ENCODE measurements around the gene HORMAD1. TPM values are rescaled to one million over a fixed set of nuclear protein-coding genes. Genes with fewer than 3 reads are reported as not detected.
A peak's percentile ranks its signal among the peaks of the same experiment; 100 is the strongest.
"Not testable (repeated sequence)": the region's sequence is repeated elsewhere in the genome, so short reads cannot be mapped to it uniquely, and the experiment has no call there.

Gene HORMAD1, protein sequence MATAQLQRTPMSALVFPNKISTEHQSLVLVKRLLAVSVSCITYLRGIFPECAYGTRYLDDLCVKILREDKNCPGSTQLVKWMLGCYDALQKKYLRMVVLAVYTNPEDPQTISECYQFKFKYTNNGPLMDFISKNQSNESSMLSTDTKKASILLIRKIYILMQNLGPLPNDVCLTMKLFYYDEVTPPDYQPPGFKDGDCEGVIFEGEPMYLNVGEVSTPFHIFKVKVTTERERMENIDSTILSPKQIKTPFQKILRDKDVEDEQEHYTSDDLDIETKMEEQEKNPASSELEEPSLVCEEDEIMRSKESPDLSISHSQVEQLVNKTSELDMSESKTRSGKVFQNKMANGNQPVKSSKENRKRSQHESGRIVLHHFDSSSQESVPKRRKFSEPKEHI
- 0.57 TPM for total RNA-seq
- polyA plus RNA-seq = 0.23 TPM
- long read RNA-seq, donor 1 = 0 reads
- long read RNA-seq, donor 2 = 0 reads
- long read RNA-seq, donor 3 = 0 reads
- long read RNA-seq, donor 4 = 0 reads
- long read RNA-seq, donor 5 = 0 reads
- long read RNA-seq, donor 6 = 0 reads
- long read RNA-seq, donor 7 = 0 reads
- long read RNA-seq, donor 8 = 0 reads
- long read RNA-seq, donor 9 = 0 reads
- long read RNA-seq, donor 10 = 0 reads

- no peak for DNase-seq (ENCODE audit: low read depth in 6 of 9, low spot score in 9 of 9)
- Histone ChIP-seq H3K4me1 (ENCODE audit: control insufficient read depth in 2 of 2, insufficient read depth in 2 of 2, low read length in 2 of 2) (no peaks in the 10 kb centered on the region), H3K36me3 (ENCODE audit: control insufficient read depth in 2 of 2, insufficient read depth in 2 of 2, low read length in 1 of 2) (no peaks in the 10 kb centered on the region), H3K9me3 (ENCODE audit: control insufficient read depth in 2 of 2, insufficient read depth in 1 of 2, low read length in 1 of 2) (no peaks in the 10 kb centered on the region), H3K4me3 (ENCODE audit: low read length in 2 of 2) (no peak within 1 kb of the TSS), H3K27ac (ENCODE audit: low read depth in 1 of 2, low read length in 1 of 2) (no peak within 1 kb of the TSS), H3K27me3 (ENCODE audit: control insufficient read depth in 2 of 2, insufficient read depth in 1 of 2, low read length in 1 of 2) (no peaks in the 10 kb centered on the region)
- 98% methylated on average over 24 of the region's 24 CpGs for WGBS
These were observed at the start of gene HORMAD1 for GRCh38 chr1:150720703-150721102. HORMAD1 (minus strand) TSS chr1:150720895; CDS start chr1:150719505, 1,390 bp downstream.

DNA sequence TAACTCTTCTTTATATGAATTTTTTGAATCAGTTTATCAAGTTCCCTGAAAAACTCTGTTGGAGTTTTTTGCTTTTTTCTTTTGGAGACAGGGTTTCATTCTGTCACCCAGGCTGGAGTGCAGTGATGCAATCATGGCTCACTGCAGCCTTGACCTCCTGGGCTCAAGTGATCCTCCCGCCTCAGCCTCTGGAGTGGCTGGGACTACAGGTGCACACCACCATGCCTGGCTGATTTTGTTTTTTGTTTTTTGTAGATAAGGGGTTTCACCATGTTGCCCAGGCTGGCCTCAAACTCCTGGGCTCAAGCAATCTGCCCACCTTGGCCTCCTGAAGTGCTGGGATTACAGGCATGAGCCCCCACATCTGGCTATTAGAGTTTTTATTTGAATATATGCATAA lies 47.0 kb upstream of the HORMAD1 start:
- not testable (repeated sequence) for H3K4me3 ChIP-seq (ENCODE audit: low read length in 2 of 2); H3K27ac ChIP-seq (ENCODE audit: low read depth in 1 of 2, low read length in 1 of 2); DNase-seq (ENCODE audit: low read depth in 6 of 9, low spot score in 9 of 9); H3K27me3 ChIP-seq (ENCODE audit: control insufficient read depth in 2 of 2, insufficient read depth in 1 of 2, low read length in 1 of 2); H3K36me3 ChIP-seq (ENCODE audit: control insufficient read depth in 2 of 2, insufficient read depth in 2 of 2, low read length in 1 of 2); H3K9me3 ChIP-seq (ENCODE audit: control insufficient read depth in 2 of 2, insufficient read depth in 1 of 2, low read length in 1 of 2)
- H3K4me1 ChIP-seq (ENCODE audit: control insufficient read depth in 2 of 2, insufficient read depth in 2 of 2, low read length in 2 of 2) = peaks cover 3 to 19% of the 10 kb centered on the region in 2 donors
- 97% methylated on average over 1 of the region's 1 CpG for WGBS

- H3K9me3 ChIP-seq (ENCODE audit: control insufficient read depth in 2 of 2, insufficient read depth in 1 of 2, low read length in 1 of 2); H3K27me3 ChIP-seq (ENCODE audit: control insufficient read depth in 2 of 2, insufficient read depth in 1 of 2, low read length in 1 of 2); H3K36me3 ChIP-seq (ENCODE audit: control insufficient read depth in 2 of 2, insufficient read depth in 2 of 2, low read length in 1 of 2); DNase-seq (ENCODE audit: low read depth in 6 of 9, low spot score in 9 of 9): not testable (repeated sequence)
- H3K4me1 ChIP-seq (ENCODE audit: control insufficient read depth in 2 of 2, insufficient read depth in 2 of 2, low read length in 2 of 2) = peaks cover 3 to 14% of the 10 kb centered on the region in 2 donors
- peak overlapping the region; percentile 46 to 85 for H3K27ac ChIP-seq (ENCODE audit: low read depth in 1 of 2, low read length in 1 of 2)
- WGBS = 48% methylated on average over 1 of the region's 1 CpG
- H3K4me3 ChIP-seq (ENCODE audit: low read length in 2 of 2) = peak overlapping the region; percentile 47 to 48
These were observed 45.2 kb upstream of the HORMAD1 start for GRCh38 chr1:150765977-150766301.

- peaks cover 0 to 6% of the 10 kb centered on the region in 2 donors for H3K9me3 ChIP-seq (ENCODE audit: control insufficient read depth in 2 of 2, insufficient read depth in 1 of 2, low read length in 1 of 2)
- WGBS = 2% methylated on average over 4 of the region's 4 CpGs
- DNase-seq (ENCODE audit: low read depth in 6 of 9, low spot score in 9 of 9) = peak; percentile 9 to 75 (median 32)
- H3K27me3 ChIP-seq (ENCODE audit: control insufficient read depth in 2 of 2, insufficient read depth in 1 of 2, low read length in 1 of 2) = no peaks in the 10 kb centered on the region
- peaks cover 0 to 9% of the 10 kb centered on the region in 2 donors for H3K4me1 ChIP-seq (ENCODE audit: control insufficient read depth in 2 of 2, insufficient read depth in 2 of 2, low read length in 2 of 2)
- H3K4me3 ChIP-seq (ENCODE audit: low read length in 2 of 2) = peak within 1 kb of the TSS; percentile 47 to 48
- H3K36me3 ChIP-seq (ENCODE audit: control insufficient read depth in 2 of 2, insufficient read depth in 2 of 2, low read length in 1 of 2) = peaks cover 0 to 2% of the 10 kb centered on the region in 2 donors
- peak within 1 kb of the TSS; percentile 64 to 85 for H3K27ac ChIP-seq (ENCODE audit: low read depth in 1 of 2, low read length in 1 of 2)
These were observed 44.7 kb upstream of the HORMAD1 start, which contains the start of gene CTSS for GRCh38 chr1:150765296-150765976. CTSS (minus strand) TSS chr1:150765778; CDS start chr1:150764763, 1,015 bp downstream.

- H3K27me3 ChIP-seq (ENCODE audit: control insufficient read depth in 2 of 2, insufficient read depth in 1 of 2, low read length in 1 of 2) = no peaks in the 10 kb centered on the region
- 43% methylated on average over 2 of the region's 2 CpGs for WGBS
- peak in 1 of 9 donors; percentile 29 for DNase-seq (ENCODE audit: low read depth in 6 of 9, low spot score in 9 of 9)
- peaks cover 0 to 6% of the 10 kb centered on the region in 2 donors for H3K4me1 ChIP-seq (ENCODE audit: control insufficient read depth in 2 of 2, insufficient read depth in 2 of 2, low read length in 2 of 2)
- peaks cover 0 to 7% of the 10 kb centered on the region in 2 donors for H3K9me3 ChIP-seq (ENCODE audit: control insufficient read depth in 2 of 2, insufficient read depth in 1 of 2, low read length in 1 of 2)
- H3K36me3 ChIP-seq (ENCODE audit: control insufficient read depth in 2 of 2, insufficient read depth in 2 of 2, low read length in 1 of 2) = peaks cover 0 to 4% of the 10 kb centered on the region in 2 donors
- peak overlapping the region in 1 of 2 donors; percentile 65 for H3K27ac ChIP-seq (ENCODE audit: low read depth in 1 of 2, low read length in 1 of 2)
- H3K4me3 ChIP-seq (ENCODE audit: low read length in 2 of 2) = peak overlapping the region in 1 of 2 donors; percentile 11
These were observed 44.0 kb upstream of the HORMAD1 start for GRCh38 chr1:150764617-150765101.

- peaks cover 0 to 6% of the 10 kb centered on the region in 2 donors for H3K4me1 ChIP-seq (ENCODE audit: control insufficient read depth in 2 of 2, insufficient read depth in 2 of 2, low read length in 2 of 2)
- DNase-seq (ENCODE audit: low read depth in 6 of 9, low spot score in 9 of 9) = no peak
- no peak overlapping the region for H3K4me3 ChIP-seq (ENCODE audit: low read length in 2 of 2)
- H3K36me3 ChIP-seq (ENCODE audit: control insufficient read depth in 2 of 2, insufficient read depth in 2 of 2, low read length in 1 of 2) = peaks cover 0 to 4% of the 10 kb centered on the region in 2 donors
- WGBS = 96% methylated on average over 3 of the region's 3 CpGs
- H3K27ac ChIP-seq (ENCODE audit: low read depth in 1 of 2, low read length in 1 of 2) = no peak overlapping the region
- H3K27me3 ChIP-seq (ENCODE audit: control insufficient read depth in 2 of 2, insufficient read depth in 1 of 2, low read length in 1 of 2) = no peaks in the 10 kb centered on the region
- peaks cover 0 to 7% of the 10 kb centered on the region in 2 donors for H3K9me3 ChIP-seq (ENCODE audit: control insufficient read depth in 2 of 2, insufficient read depth in 1 of 2, low read length in 1 of 2)
These were observed 42.3 kb upstream of the HORMAD1 start for GRCh38 chr1:150763018-150763417.

DNA sequence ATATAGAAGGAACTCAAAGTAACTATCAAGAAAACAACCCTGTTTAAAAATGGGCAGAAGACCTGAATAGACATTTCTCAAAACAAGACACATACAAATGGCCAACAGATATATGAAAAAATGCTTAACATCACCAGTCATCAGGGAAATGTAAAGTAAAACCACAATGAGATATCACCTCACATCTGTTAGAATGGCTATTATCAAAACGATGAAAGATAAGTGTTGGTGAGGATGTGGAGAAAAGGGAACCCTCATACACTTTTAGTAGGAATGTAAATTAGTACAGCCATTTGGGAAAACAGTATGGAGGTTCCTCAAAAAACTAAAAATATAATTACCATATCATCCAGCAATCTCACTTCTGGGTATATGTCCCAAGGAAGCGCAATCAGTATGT lies 41.9 kb upstream of the HORMAD1 start:
- Histone ChIP-seq H3K27ac (ENCODE audit: low read depth in 1 of 2, low read length in 1 of 2) (no peak overlapping the region), H3K9me3 (ENCODE audit: control insufficient read depth in 2 of 2, insufficient read depth in 1 of 2, low read length in 1 of 2) (peaks cover 0 to 7% of the 10 kb centered on the region in 2 donors), H3K4me1 (ENCODE audit: control insufficient read depth in 2 of 2, insufficient read depth in 2 of 2, low read length in 2 of 2) (peaks cover 0 to 6% of the 10 kb centered on the region in 2 donors), H3K36me3 (ENCODE audit: control insufficient read depth in 2 of 2, insufficient read depth in 2 of 2, low read length in 1 of 2) (peaks cover 0 to 4% of the 10 kb centered on the region in 2 donors), H3K4me3 (ENCODE audit: low read length in 2 of 2) (no peak overlapping the region), H3K27me3 (ENCODE audit: control insufficient read depth in 2 of 2, insufficient read depth in 1 of 2, low read length in 1 of 2) (no peaks in the 10 kb centered on the region)
- DNase-seq (ENCODE audit: low read depth in 6 of 9, low spot score in 9 of 9) = no peak
- 58% methylated on average over 2 of the region's 2 CpGs for WGBS

GRCh38 chr1:150761801-150762200 lies 41.1 kb upstream of the HORMAD1 start:
- Histone ChIP-seq H3K9me3 (ENCODE audit: control insufficient read depth in 2 of 2, insufficient read depth in 1 of 2, low read length in 1 of 2) (peaks cover 0 to 7% of the 10 kb centered on the region in 2 donors), H3K4me1 (ENCODE audit: control insufficient read depth in 2 of 2, insufficient read depth in 2 of 2, low read length in 2 of 2) (peaks cover 0 to 6% of the 10 kb centered on the region in 2 donors), H3K36me3 (ENCODE audit: control insufficient read depth in 2 of 2, insufficient read depth in 2 of 2, low read length in 1 of 2) (peaks cover 0 to 4% of the 10 kb centered on the region in 2 donors), H3K4me3 (ENCODE audit: low read length in 2 of 2) (no peak overlapping the region), H3K27ac (ENCODE audit: low read depth in 1 of 2, low read length in 1 of 2) (no peak overlapping the region), H3K27me3 (ENCODE audit: control insufficient read depth in 2 of 2, insufficient read depth in 1 of 2, low read length in 1 of 2) (no peaks in the 10 kb centered on the region)
- DNase-seq (ENCODE audit: low read depth in 6 of 9, low spot score in 9 of 9) = no peak
- 99% methylated on average over 1 of the region's 1 CpG for WGBS
